ENCODE results near the gene TM9SF4.

TM9SF4 gene

GRCh38 chr20:32109392-32110172 lies at the start of gene TM9SF4:
TM9SF4 (plus strand) TSS chr20:32109714; CDS start chr20:32109741, 27 bp downstream.
- TF ChIP-seq CTCF (IDR thresholded peaks at IDR 0.05; ENCODE audit: low read depth, low read length), result no peak
- peak within 1 kb of the TSS; percentile 97 for H3K4me3 ChIP-seq (ENCODE audit: low read depth, low read length)

DNA sequence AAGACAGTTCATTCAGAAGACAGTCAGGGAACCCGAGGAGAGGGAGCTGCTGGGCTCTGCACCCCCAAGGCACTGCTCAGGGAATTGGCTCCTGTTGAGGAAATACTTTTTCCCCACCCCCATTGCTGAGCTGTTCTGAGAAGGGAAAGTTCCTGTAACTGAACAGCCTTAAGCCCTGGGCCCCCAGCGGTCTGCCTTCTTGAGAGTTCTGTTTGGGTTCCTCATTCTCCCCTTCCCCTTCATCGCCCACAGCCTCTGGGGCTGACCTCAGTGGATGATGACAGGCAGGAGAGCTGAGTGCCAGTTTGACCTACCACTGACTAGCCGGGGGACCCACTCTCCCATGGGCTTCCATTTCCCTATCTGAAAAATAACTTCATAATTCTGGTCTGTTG lies 46.7 kb upstream of the TM9SF4 start:
- no peak for TF ChIP-seq CTCF (IDR thresholded peaks at IDR 0.05; ENCODE audit: low read depth, low read length)
- no peak overlapping the region for H3K4me3 ChIP-seq (ENCODE audit: low read depth, low read length)

DNA sequence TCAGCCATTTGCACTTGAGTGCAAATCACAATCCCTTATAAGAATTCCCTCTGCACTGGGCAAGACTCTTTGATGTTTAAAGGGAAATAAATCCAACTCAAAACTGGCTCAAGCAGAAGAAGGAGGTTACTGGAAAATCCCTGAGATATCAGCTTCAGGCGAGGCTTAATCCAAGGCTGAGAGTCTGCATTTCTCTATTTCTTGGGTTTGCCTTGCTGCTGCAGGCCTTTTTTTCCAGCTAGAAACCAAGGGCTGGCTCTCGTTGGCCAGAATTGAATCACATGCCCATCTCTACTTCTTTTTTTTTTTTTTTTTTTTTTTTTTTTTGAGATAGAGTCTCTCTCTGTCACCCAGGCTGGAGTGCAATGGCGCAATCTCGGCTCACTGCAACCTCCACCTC lies 45.8 kb upstream of the TM9SF4 start:
- no peak for TF ChIP-seq CTCF (IDR thresholded peaks at IDR 0.05; ENCODE audit: low read depth, low read length)
- no peak overlapping the region for H3K4me3 ChIP-seq (ENCODE audit: low read depth, low read length)

- no peak overlapping the region for H3K4me3 ChIP-seq (ENCODE audit: low read depth, low read length)
- TF ChIP-seq CTCF (IDR thresholded peaks at IDR 0.05; ENCODE audit: low read depth, low read length), result no peak
Measured at GRCh38 chr20:32064667-32065066, 44.8 kb upstream of the TM9SF4 start.

DNA sequence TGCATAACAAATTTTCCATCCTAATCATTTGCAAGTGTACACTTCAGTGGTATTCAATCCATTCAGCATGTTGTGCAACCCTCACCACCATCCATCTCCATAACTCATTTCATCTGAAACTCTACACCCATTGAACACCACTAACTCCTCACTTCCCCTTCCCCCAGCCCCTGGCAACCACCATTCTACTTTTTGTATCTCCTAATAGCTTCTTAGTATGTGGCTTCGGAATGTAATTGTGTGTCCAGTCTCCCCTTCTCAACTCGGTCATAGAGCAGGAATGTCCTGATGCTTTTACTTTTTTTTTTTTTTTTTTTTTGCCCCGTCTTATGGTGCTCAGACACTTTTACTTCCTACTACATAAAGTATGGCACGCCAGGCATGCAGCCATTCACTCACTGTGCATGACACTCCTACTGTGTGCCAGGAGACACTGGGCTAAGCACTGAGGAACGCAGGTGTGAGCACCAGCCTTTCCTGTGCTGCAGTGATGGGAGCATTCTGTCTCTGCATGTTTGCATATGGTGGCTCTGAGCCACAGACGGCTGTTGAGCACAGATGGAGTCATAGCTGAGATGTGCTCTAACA lies 42.2 kb upstream of the TM9SF4 start:
- no peak for TF ChIP-seq CTCF (IDR thresholded peaks at IDR 0.05; ENCODE audit: low read depth, low read length)
- no peak overlapping the region for H3K4me3 ChIP-seq (ENCODE audit: low read depth, low read length)

- no peak overlapping the region for H3K4me3 ChIP-seq (ENCODE audit: low read depth, low read length)
- TF ChIP-seq CTCF (IDR thresholded peaks at IDR 0.05; ENCODE audit: low read depth, low read length), result no peak
Measured at GRCh38 chr20:32068174-32068573, 41.3 kb upstream of the TM9SF4 start.

DNA sequence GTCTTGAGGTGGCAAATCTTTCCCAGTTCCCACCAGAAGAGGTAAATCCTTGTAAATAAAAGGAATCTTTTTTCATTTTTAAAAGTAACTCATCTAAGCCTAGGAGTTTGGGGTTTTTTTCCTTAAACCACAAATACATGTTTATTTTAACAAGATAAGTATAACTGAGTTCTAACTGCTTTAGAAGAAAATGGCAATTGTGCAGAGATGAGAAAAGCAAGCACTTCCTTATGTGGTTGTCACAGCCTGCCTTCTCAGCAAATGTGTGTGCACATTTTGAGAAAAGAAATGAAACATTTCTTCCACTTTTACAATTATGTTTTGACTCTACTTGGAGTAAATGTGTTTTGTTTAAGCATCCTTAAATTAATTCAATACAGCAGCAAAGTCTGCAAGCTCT lies 39.8 kb upstream of the TM9SF4 start:
- TF ChIP-seq CTCF (IDR thresholded peaks at IDR 0.05; ENCODE audit: low read depth, low read length), result no peak
- no peak overlapping the region for H3K4me3 ChIP-seq (ENCODE audit: low read depth, low read length)

Data from WI38 (cell line).